Measurements from ENCODE around the gene NOP9. TPM values are rescaled to one million over a fixed set of nuclear protein-coding genes. Genes with fewer than 3 reads are reported as not detected.

The NOP9 gene
- total RNA-seq, 6 experiments from 2014 or later = 25.4 to 31.1 (median 28.1) TPM

GRCh38 chr14:24340606-24341005, 41.0 kb downstream of the NOP9 start:
- H3K27me3 Mint-ChIP-seq (ENCODE audit: insufficient read depth) = peaks cover 52% of the 10 kb centered on the region
- no peaks in the 10 kb centered on the region; the same call in 1 of the 2 replicates for H3K4me1 Mint-ChIP-seq (ENCODE audit: low read depth)
- no peaks in the 10 kb centered on the region for H3K36me3 Mint-ChIP-seq (ENCODE audit: low read depth)
- no peak for DNase-seq
- H3K9me3 Mint-ChIP-seq = no peaks in the 10 kb centered on the region
- no peak for TF ChIP-seq CTCF (IDR thresholded peaks at IDR 0.05)
- H3K27ac Mint-ChIP-seq = no peak overlapping the region
- no peak overlapping the region for H3K4me3 Mint-ChIP-seq

GRCh38 chr14:24342889-24343288, 43.2 kb downstream of the NOP9 start:
- Mint-ChIP-seq H3K27me3 (ENCODE audit: insufficient read depth) (peaks cover 39% of the 10 kb centered on the region), H3K4me1 (ENCODE audit: low read depth) (no peaks in the 10 kb centered on the region), H3K9me3 (no peaks in the 10 kb centered on the region)

GRCh38 chr14:24343795-24344660, 44.4 kb downstream of the NOP9 start:
- peaks cover 32% of the 10 kb centered on the region for H3K27me3 Mint-ChIP-seq (ENCODE audit: insufficient read depth)
- TF ChIP-seq CTCF (IDR thresholded peaks at IDR 0.05) = no peak
- no peaks in the 10 kb centered on the region for H3K36me3 Mint-ChIP-seq (ENCODE audit: low read depth)
- no peak overlapping the region for H3K27ac Mint-ChIP-seq
- H3K4me3 Mint-ChIP-seq = no peak overlapping the region
- DNase-seq = no peak
- H3K9me3 Mint-ChIP-seq = no peaks in the 10 kb centered on the region
- H3K4me1 Mint-ChIP-seq (ENCODE audit: low read depth) = no peaks in the 10 kb centered on the region

More at GRCh38 chr14:24342889-24343288, 43.2 kb downstream of the NOP9 start:
- no peak for DNase-seq
- H3K4me3 Mint-ChIP-seq = no peak overlapping the region
- no peaks in the 10 kb centered on the region for H3K36me3 Mint-ChIP-seq (ENCODE audit: low read depth)
- H3K27ac Mint-ChIP-seq = no peak overlapping the region
- TF ChIP-seq CTCF (IDR thresholded peaks at IDR 0.05) = no peak

- Mint-ChIP-seq H3K4me3 (no peak overlapping the region), H3K36me3 (ENCODE audit: low read depth) (no peaks in the 10 kb centered on the region), H3K9me3 (no peaks in the 10 kb centered on the region), H3K27me3 (ENCODE audit: insufficient read depth) (peaks cover 23% of the 10 kb centered on the region), H3K4me1 (ENCODE audit: low read depth) (peaks cover 20% of the 10 kb centered on the region), H3K27ac (no peak overlapping the region)
- no peak for DNase-seq
- no peak for TF ChIP-seq CTCF (IDR thresholded peaks at IDR 0.05)
These were observed 47.5 kb downstream of the NOP9 start for GRCh38 chr14:24347134-24347533.

GRCh38 chr14:24348186-24348585, 48.5 kb downstream of the NOP9 start:
- Mint-ChIP-seq H3K9me3 (no peaks in the 10 kb centered on the region), H3K4me1 (ENCODE audit: low read depth) (peaks cover 31% of the 10 kb centered on the region), H3K36me3 (ENCODE audit: low read depth) (no peaks in the 10 kb centered on the region), H3K27ac (no peak overlapping the region), H3K27me3 (ENCODE audit: insufficient read depth) (peaks cover 25% of the 10 kb centered on the region), H3K4me3 (no peak overlapping the region)
- DNase-seq = no peak
- no peak for TF ChIP-seq CTCF (IDR thresholded peaks at IDR 0.05)
